Peyer's patch (tissue), 4 donors: ENCODE results near the gene OR5AC2. TPM values are rescaled to one million over a fixed set of nuclear protein-coding genes. Genes with fewer than 3 reads are reported as not detected.

ENCODE experiments used
- DNase-seq, 3 donors: peaks; one replicate each; pipeline ENCODE4 v3.0.0-alpha.2; 2017 to 2019
- H3K27ac ChIP-seq, 4 donors: fragments of 200-600 bp; sonication (generic); one replicate each; pipeline ENCODE4 v1.5.1; 2016 to 2019
- H3K27me3 ChIP-seq, 2 donors: fragments of 200-600 bp; sonication (generic); one replicate each; pipeline ENCODE4 v1.5.1; 2019
- H3K36me3 ChIP-seq, 3 donors: fragments of 200-600 bp; sonication (generic); one replicate each; pipeline ENCODE4 v1.5.1; 2016 to 2019
- H3K4me1 ChIP-seq, 4 donors: fragments of 200-600 bp; sonication (generic); one replicate each; pipeline ENCODE4 v1.5.1; 2016 to 2019
- H3K4me3 ChIP-seq, 4 donors: fragments of 200-600 bp; sonication (generic); 1 replicate in 3 of 4; 2 replicates in 1 of 4; pipeline ENCODE4 v1.5.1; 2016 to 2019; ENCODE audit warnings: mild to moderate bottlenecking in 1 of 4
- H3K9me3 ChIP-seq, 4 donors: fragments of 200-600 bp; sonication (generic); one replicate each; pipeline ENCODE4 v1.5.1; 2016 to 2019; ENCODE audit warnings: mild to moderate bottlenecking in 1 of 4
- POLR2A ChIP-seq, 2 donors: fragments of 450-650 bp; IDR thresholded peaks; one replicate each; pipeline ENCODE4 v1.5.1; 2017; ENCODE audit warnings: antibody characterized with exemption in 2 of 2, mild to moderate bottlenecking in 2 of 2, moderate library complexity in 2 of 2
- total RNA-seq, 4 donors: library from RNA; depleted of rRNA; stranded (reverse); fragments of >200 nt; gene quantifications; one replicate each; pipeline ENCODE4 v1.1.0, GENCODE V29; 2016
- TF ChIP-seq, protein P1 (sequence below), 6 experiments: fragments of 450-650 bp in 4 of 6; fragments of 200-600 bp in 2 of 6; sonication (generic) in 1 of 6; IDR thresholded peaks; one replicate each; pipeline ENCODE4 v1.5.1; 2017 to 2019; ENCODE audit warnings: antibody characterized with exemption in 6 of 6, mild to moderate bottlenecking in 3 of 6, moderate library complexity in 1 of 6

The OR5AC2 gene
- total RNA-seq, 4 donors from 2014 or later: not detected

DNA sequence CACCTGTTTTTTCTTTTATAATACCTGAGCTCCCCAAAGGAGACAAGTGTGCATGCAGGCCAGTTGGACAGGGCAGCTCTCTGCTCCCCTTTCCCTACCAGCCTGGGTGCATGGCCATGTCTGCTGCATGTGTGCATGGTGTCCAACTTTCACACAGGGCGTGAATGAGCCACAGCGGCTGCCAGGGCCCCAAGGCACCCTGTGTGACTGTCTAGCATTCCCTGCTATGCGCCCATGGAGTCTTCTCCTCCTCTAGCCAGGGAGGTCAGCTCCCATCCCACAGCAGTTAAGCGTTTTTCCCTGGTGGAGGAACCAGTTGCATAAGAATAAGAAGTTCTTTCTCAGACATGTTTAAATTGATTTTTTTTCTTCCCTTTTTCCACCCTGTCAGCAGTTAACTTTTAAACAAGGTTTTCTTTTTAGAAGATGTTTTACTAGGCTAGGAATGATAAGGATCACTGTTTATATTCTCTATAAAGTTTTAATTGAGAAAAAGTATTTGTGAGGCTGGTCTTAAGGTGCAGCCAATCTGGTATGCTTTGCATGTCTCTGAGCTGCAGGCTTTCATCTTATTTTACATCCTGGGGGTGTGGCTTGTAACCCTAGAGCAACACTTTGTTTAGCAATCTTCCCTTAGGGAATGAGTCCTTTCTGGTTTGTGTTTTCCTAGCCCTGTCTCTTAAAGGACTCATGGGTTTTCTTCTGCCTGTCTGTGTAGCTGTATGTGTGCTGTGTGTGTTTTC is 23.0 kb downstream of the OR5AC2 start:
- no peak overlapping the region for H3K27ac ChIP-seq
- H3K4me1 ChIP-seq: no peaks in the 10 kb centered on the region
- no peaks in the 10 kb centered on the region for H3K36me3 ChIP-seq
- DNase-seq: no peak
- H3K4me3 ChIP-seq: no peak overlapping the region
- TF ChIP-seq POLR2A (IDR thresholded peaks at IDR 0.05): no peak
- TF ChIP-seq, protein P1, sequence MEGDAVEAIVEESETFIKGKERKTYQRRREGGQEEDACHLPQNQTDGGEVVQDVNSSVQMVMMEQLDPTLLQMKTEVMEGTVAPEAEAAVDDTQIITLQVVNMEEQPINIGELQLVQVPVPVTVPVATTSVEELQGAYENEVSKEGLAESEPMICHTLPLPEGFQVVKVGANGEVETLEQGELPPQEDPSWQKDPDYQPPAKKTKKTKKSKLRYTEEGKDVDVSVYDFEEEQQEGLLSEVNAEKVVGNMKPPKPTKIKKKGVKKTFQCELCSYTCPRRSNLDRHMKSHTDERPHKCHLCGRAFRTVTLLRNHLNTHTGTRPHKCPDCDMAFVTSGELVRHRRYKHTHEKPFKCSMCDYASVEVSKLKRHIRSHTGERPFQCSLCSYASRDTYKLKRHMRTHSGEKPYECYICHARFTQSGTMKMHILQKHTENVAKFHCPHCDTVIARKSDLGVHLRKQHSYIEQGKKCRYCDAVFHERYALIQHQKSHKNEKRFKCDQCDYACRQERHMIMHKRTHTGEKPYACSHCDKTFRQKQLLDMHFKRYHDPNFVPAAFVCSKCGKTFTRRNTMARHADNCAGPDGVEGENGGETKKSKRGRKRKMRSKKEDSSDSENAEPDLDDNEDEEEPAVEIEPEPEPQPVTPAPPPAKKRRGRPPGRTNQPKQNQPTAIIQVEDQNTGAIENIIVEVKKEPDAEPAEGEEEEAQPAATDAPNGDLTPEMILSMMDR (IDR thresholded peaks at IDR 0.05): no peak
- no peaks in the 10 kb centered on the region for H3K9me3 ChIP-seq
- H3K27me3 ChIP-seq: no peaks in the 10 kb centered on the region

DNA sequence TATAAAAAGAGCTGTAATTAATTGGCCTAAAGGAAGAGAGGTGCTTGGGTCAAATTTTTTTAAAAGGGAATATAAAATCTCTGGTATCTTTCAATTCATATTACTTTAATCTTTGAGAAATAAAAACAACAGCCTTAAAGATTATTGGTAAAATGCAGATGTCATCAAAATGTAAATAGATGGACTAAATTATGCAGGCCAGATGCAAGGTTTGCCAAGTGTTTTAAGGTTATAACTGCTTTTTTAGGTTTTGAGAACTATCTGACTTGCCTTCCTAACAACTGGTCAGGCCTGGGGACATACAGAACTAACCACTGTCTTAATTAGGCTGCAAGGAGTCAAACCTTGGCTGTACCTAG is 23.6 kb downstream of the OR5AC2 start:
- H3K9me3 ChIP-seq: no peaks in the 10 kb centered on the region
- DNase-seq: no peak

GRCh38 chr3:98114264-98114663 is 27.3 kb downstream of the OR5AC2 start:
- TF ChIP-seq, protein P1 (IDR thresholded peaks at IDR 0.05): no peak
- TF ChIP-seq POLR2A (IDR thresholded peaks at IDR 0.05): no peak
- Histone ChIP-seq H3K9me3 (no peaks in the 10 kb centered on the region), H3K4me1 (no peaks in the 10 kb centered on the region), H3K27ac (no peak overlapping the region), H3K27me3 (no peaks in the 10 kb centered on the region), H3K36me3 (no peaks in the 10 kb centered on the region), H3K4me3 (no peak overlapping the region)
- no peak for DNase-seq

More for the DNA sequence above, 23.6 kb downstream of the OR5AC2 start:
- no peak overlapping the region for H3K27ac ChIP-seq
- no peak overlapping the region for H3K4me3 ChIP-seq
- H3K27me3 ChIP-seq: no peaks in the 10 kb centered on the region
- no peaks in the 10 kb centered on the region for H3K4me1 ChIP-seq
- TF ChIP-seq POLR2A (IDR thresholded peaks at IDR 0.05): no peak
- TF ChIP-seq, protein P1 (IDR thresholded peaks at IDR 0.05): no peak
- H3K36me3 ChIP-seq: no peaks in the 10 kb centered on the region

- H3K9me3 ChIP-seq: no peaks in the 10 kb centered on the region
- H3K4me3 ChIP-seq: no peak overlapping the region
- H3K36me3 ChIP-seq: no peaks in the 10 kb centered on the region
- no peaks in the 10 kb centered on the region for H3K27me3 ChIP-seq
- no peaks in the 10 kb centered on the region for H3K4me1 ChIP-seq
- no peak for DNase-seq
- H3K27ac ChIP-seq: no peak overlapping the region
- TF ChIP-seq, protein P1 (IDR thresholded peaks at IDR 0.05): no peak
These were observed 28.7 kb downstream of the OR5AC2 start for GRCh38 chr3:98115717-98116116.

DNA sequence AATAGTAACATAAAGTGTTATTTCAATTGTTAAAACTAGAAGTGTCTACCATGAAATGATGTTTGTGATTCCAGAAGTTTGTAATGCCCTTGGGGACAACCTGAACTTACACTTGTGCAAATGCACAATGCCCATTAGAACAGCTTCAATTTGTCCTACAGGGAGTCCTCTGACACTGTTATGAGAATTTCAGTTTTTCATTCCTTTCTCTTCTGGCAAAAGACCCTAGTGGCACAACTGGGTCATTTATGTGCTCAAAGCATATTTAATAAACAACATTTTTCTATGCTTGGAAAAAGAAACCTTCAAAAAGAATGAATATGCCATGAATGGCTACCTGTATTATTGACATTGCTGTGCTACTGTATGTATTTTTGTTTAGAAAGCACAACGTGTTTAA is 43.4 kb downstream of the OR5AC2 start, which contains the start of gene OR5H1:
Gene OR5H1 (plus strand): TSS at position 301 of the 400 bp plus-strand sequence. CDS start 1,977 bp downstream, outside the sequence.
- no peaks in the 10 kb centered on the region for H3K9me3 ChIP-seq
- no peak for TF ChIP-seq POLR2A (IDR thresholded peaks at IDR 0.05)
- TF ChIP-seq, protein P1 (IDR thresholded peaks at IDR 0.05): no peak
- no peaks in the 10 kb centered on the region for H3K4me1 ChIP-seq
- no peak within 1 kb of the TSS for H3K4me3 ChIP-seq
- no peak for DNase-seq
- no peak within 1 kb of the TSS for H3K27ac ChIP-seq
- no peaks in the 10 kb centered on the region for H3K27me3 ChIP-seq
- no peaks in the 10 kb centered on the region for H3K36me3 ChIP-seq
